D721Med (cell line): ENCODE data around the gene ABCB1.

Experiments used
- DNase-seq: peaks from one replicate; pipeline ENCODE4 v3.0.0; 2011; ENCODE audit warnings: low spot score; ENCODE audit not compliant: insufficient read length
- FAIRE-seq: peaks from 2 replicates; lab custom pipeline; 2011; peaks lifted over from hg19 to GRCh38; lab: Jason Lieb, UNC
- TF ChIP-seq, protein P1 (sequence below): IDR thresholded peaks from 2 replicates; pipeline ENCODE4 v1.5.1; 2012; ENCODE audit warnings: mild to moderate bottlenecking, control low read depth; ENCODE audit not compliant: insufficient read depth; ENCODE audit errors: missing control alignments

The ABCB1 gene

GRCh38 chr7:87507446-87507845 lies 93.2 kb downstream of the ABCB1 start:
- FAIRE-seq, result no peak
- DNase-seq, result no peak
- TF ChIP-seq, protein P1, sequence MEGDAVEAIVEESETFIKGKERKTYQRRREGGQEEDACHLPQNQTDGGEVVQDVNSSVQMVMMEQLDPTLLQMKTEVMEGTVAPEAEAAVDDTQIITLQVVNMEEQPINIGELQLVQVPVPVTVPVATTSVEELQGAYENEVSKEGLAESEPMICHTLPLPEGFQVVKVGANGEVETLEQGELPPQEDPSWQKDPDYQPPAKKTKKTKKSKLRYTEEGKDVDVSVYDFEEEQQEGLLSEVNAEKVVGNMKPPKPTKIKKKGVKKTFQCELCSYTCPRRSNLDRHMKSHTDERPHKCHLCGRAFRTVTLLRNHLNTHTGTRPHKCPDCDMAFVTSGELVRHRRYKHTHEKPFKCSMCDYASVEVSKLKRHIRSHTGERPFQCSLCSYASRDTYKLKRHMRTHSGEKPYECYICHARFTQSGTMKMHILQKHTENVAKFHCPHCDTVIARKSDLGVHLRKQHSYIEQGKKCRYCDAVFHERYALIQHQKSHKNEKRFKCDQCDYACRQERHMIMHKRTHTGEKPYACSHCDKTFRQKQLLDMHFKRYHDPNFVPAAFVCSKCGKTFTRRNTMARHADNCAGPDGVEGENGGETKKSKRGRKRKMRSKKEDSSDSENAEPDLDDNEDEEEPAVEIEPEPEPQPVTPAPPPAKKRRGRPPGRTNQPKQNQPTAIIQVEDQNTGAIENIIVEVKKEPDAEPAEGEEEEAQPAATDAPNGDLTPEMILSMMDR, result peak; percentile 4

DNA sequence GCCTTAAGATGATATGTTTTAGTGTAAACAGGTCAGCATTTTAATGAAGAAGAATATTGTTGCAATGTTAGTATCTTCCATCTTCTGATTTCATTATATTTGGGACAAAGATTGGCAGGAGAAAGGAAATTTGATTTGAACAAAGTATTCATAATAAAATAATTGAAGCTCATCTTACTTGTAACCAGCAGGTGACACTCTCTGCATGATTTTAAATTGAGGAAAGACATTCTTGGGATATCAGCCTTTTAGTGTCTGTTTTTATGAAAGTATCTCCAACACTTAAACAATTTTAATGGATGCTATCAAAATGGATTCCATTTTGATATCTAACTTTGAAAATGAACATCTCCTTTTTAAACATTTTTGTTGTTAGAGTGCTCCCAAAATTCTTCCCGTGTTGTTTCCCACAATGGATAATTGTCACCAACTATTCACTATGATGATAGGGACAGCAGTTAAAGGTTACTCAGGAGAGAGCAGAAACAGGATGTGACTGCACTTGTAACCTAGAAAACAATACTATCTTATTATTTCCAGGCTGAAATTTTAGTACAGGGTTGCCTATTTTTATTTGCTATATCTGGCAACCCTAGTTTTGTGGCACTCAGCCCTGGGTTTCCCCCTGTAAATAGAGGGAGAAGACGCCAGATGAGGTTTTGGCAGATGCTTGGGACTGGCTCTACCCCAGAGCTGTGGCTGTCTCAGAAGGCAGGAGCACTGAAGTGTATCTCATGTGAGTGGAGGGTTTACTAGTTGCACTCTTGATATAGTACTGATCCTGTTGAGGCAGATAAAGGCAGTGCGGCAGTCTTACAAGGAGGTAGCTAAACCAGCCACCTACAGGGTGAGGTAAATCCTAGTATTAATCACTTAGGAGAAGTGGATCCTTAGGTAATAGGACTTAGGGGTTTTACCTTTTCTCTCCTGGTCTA lies 94.2 kb downstream of the ABCB1 start:
- TF ChIP-seq, protein P1, result peak; percentile 79
- FAIRE-seq (no peak), DNase-seq (no peak)

DNA sequence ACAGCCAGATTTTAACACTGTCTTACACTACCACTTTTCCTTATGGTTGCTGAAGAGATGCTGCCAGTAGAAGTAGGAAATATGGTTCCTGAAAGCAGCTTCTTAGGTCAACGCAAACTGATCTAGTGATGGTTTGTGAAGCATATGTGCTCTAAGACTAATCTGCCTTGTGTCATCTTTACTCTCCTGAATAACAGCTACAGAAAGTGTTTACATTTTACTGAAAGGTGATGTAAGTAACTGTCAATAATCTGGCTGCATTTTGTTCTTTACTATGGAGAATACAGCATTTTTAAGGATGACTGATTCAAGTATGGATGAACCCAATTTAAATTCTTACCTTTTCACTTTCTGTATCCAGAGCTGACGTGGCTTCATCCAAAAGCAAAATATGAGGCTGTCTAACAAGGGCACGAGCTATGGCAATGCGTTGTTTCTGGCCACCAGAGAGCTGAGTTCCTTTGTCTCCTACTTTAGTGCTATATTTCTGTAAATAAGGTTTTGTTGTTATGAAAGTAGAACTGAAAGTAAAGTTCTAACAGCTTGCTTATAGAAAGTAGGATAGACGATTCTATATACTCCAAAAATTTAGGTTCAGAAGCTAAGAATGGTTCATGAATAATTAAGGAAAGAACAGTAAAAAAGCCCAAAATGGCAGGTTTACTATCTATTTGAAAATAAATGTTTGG lies 95.0 kb downstream of the ABCB1 start:
- FAIRE-seq, result no peak
- TF ChIP-seq, protein P1, result no peak
- no peak for DNase-seq

DNA sequence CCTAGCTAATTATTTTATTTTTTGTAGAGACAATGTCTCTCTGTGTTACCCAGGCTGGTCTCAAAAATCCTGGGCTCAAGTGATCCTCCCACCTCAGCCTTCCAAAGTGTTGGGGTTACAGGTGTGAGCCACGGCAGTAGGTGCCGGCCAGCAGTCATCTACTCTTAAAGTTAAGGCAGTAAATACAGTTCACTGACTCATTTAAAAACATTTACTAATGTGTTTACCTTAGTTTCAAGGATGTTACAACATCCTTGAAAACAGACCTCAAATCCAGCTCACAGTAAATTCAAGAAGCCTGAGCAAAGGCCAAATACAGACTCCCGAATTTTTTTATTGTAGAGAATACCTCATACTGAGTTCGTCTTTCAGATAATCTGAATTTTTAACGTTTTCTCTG lies 95.6 kb downstream of the ABCB1 start:
- FAIRE-seq (no peak), DNase-seq (no peak)
- TF ChIP-seq, protein P1, result no peak

- FAIRE-seq (no peak), DNase-seq (no peak)
- TF ChIP-seq, protein P1, result no peak
These were observed 101.2 kb downstream of the ABCB1 start for GRCh38 chr7:87499494-87499893.

DNA sequence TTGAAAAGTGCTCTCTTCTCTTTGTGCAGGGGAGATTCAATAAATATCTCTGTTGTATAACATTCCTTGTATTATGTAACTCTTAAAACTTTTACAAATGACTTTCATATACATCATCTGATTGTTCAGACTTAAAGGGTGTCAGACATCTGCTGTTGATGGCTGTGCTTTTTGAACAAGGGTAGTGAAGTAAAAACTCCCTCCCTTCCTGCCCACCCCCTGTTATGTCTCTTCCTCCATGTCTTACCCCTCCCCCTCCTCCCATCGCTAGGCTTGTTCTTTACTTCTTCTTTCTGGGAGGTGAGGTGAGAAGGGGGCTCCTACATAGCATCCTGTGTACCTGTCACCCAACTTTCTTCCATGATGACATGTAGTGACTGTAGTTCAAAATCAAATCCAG lies 101.8 kb downstream of the ABCB1 start:
- TF ChIP-seq, protein P1, result no peak
- FAIRE-seq, result no peak
- DNase-seq, result no peak
